ENCODE measurements around the gene SHE.

Gene SHE

DNA sequence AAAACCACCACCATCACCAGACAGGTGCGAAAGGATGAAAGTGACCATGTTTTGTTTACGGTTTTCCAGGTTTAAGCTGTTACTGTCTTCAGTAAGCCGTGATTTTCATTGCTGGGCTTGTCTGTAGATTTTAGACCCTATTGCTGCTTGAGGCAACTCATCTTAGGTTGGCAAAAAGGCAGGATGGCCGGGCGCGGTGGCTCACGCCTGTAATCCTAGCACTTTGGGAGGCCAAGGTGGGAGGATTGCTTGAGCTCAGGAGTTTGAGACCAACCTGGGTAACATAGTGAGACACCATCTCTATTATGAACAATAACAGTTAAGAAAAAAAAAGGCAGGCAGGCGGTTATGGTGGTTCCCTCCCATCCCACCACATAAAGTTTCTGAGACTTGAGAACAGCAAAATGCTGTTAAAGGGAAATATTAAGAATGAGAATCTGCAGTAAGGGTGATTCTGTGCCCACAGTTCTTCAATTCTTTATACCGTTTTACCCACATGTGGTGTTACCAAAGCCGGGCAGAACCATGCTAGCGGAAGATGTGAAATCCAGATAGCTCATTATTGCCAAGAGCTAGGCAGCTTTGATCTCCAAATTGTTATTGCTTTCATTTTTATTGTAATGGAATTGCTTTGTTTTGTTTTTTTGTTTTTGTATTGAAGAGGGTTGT is 34.6 kb downstream of the SHE start:
- TF ChIP-seq, protein P1, sequence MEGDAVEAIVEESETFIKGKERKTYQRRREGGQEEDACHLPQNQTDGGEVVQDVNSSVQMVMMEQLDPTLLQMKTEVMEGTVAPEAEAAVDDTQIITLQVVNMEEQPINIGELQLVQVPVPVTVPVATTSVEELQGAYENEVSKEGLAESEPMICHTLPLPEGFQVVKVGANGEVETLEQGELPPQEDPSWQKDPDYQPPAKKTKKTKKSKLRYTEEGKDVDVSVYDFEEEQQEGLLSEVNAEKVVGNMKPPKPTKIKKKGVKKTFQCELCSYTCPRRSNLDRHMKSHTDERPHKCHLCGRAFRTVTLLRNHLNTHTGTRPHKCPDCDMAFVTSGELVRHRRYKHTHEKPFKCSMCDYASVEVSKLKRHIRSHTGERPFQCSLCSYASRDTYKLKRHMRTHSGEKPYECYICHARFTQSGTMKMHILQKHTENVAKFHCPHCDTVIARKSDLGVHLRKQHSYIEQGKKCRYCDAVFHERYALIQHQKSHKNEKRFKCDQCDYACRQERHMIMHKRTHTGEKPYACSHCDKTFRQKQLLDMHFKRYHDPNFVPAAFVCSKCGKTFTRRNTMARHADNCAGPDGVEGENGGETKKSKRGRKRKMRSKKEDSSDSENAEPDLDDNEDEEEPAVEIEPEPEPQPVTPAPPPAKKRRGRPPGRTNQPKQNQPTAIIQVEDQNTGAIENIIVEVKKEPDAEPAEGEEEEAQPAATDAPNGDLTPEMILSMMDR (IDR thresholded peaks at IDR 0.05; ENCODE audit: low read depth, low read length, missing control alignments), result no peak
- no peak for DNase-seq (ENCODE audit: low read depth)
- no peak overlapping the region for H3K4me3 ChIP-seq (ENCODE audit: low read depth, low read length)
- in situ Hi-C loops (cut with HindIII; ENCODE audit: low sequenced_read_pairs), result no loop called here

DNA sequence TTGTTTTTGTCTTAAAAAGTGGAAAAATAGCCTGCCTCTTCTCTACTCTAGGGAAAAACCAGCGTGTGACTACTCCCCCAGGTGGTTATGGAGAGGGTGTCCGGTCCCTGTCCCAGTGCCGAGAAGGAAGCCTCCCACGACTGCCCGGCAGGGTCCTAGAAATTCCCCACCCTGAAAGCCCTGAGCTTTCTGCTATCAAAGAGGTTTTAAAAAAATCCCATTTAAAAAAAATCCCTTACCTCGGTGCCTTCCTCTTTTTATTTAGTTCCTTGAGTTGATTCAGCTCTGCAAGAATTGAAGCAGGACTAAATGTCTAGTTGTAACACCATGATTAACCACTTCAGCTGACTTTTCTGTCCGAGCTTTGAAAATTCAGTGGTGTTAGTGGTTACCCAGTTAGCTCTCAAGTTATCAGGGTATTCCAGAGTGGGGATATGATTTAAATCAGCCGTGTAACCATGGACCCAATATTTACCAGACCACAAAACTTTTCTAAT is 35.2 kb downstream of the SHE start:
- no peak for DNase-seq (ENCODE audit: low read depth)
- in situ Hi-C loops (cut with HindIII; ENCODE audit: low sequenced_read_pairs), result no loop called here
- H3K4me3 ChIP-seq (ENCODE audit: low read depth, low read length), result no peak overlapping the region
- TF ChIP-seq, protein P1 (IDR thresholded peaks at IDR 0.05; ENCODE audit: low read depth, low read length, missing control alignments), result no peak

DNA sequence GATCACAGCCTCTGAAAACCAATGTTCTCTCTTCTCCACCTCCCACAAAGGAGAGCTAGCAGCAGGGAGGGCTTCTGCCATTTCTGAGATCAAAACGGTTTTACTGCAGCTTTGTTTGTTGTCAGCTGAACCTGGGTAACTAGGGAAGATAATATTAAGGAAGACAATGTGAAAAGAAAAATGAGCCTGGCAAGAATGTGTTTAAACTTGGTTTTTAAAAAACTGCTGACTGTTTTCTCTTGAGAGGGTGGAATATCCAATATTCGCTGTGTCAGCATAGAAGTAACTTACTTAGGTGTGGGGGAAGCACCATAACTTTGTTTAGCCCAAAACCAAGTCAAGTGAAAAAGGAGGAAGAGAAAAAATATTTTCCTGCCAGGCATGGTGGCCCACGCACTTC is 36.0 kb downstream of the SHE start:
- DNase-seq (ENCODE audit: low read depth), result no peak
- H3K4me3 ChIP-seq (ENCODE audit: low read depth, low read length), result no peak overlapping the region
- in situ Hi-C loops (cut with HindIII; ENCODE audit: low sequenced_read_pairs), result no loop called here
- TF ChIP-seq, protein P1 (IDR thresholded peaks at IDR 0.05; ENCODE audit: low read depth, low read length, missing control alignments), result no peak

GRCh38 chr1:154465621-154466195 is 36.5 kb downstream of the SHE start:
- no peak overlapping the region for H3K4me3 ChIP-seq (ENCODE audit: low read depth, low read length)
- DNase-seq (ENCODE audit: low read depth), result no peak
- in situ Hi-C loops (cut with HindIII; ENCODE audit: low sequenced_read_pairs), result no loop called here
- TF ChIP-seq, protein P1 (IDR thresholded peaks at IDR 0.05; ENCODE audit: low read depth, low read length, missing control alignments), result no peak

DNA sequence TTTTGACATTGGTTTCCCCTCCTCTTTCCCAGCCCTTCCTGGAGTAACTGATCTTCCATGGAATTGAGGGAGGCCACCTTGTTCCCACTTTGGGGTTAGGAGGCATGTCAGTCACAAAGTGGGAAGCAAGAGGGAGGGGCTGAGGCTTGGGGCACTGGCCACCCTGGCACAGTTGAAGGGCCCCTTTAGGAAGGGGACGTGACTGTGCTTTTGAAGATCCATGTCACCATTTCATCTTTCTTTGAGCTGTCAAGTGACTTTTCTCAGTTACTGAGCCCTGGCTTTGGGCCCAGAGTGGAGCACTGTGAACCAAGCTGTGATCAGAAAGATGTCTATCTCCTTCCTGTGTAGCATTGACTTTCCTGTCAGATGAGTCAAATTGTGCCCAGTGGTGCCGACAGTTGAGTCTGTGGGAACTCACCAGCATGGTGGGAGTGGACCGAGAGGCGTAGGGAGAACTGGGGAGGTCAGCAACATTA is 38.7 kb downstream of the SHE start:
- TF ChIP-seq, protein P1 (IDR thresholded peaks at IDR 0.05; ENCODE audit: low read depth, low read length, missing control alignments), result no peak
- no peak for DNase-seq (ENCODE audit: low read depth)
- H3K4me3 ChIP-seq (ENCODE audit: low read depth, low read length), result no peak overlapping the region
- in situ Hi-C loops (cut with HindIII; ENCODE audit: low sequenced_read_pairs), result no loop called here

- DNase-seq (ENCODE audit: low read depth), result no peak
- TF ChIP-seq, protein P1 (IDR thresholded peaks at IDR 0.05; ENCODE audit: low read depth, low read length, missing control alignments), result no peak
- H3K4me3 ChIP-seq (ENCODE audit: low read depth, low read length), result no peak overlapping the region
- in situ Hi-C loops (cut with HindIII; ENCODE audit: low sequenced_read_pairs), result no loop called here
These were observed 41.4 kb downstream of the SHE start for GRCh38 chr1:154460695-154461260.

Data from astrocyte of the cerebellum (primary cell).